Heart left ventricle (tissue), 16 donors: ENCODE data around the gene CCK. TPM values are rescaled to one million over a fixed set of nuclear protein-coding genes. Genes with fewer than 3 reads are reported as not detected.

Source experiments
- ATAC-seq, 4 donors: fragments of 200-7000 bp; cut with Tn5 transposase; one replicate each; pipeline ENCODE4 v1.9.1; 2020 to 2022; ENCODE audit warnings: moderate library complexity in 4 of 4, mild to moderate bottlenecking in 3 of 4, moderate number of reproducible peaks in 1 of 4
- DNase-seq, 5 donors: peaks; one replicate each; pipeline ENCODE4 v3.0.0-alpha.2; 2020
- H3K27ac ChIP-seq, 12 donors: fragments of 200-600 bp; sonication (generic) in 4 of 12; one replicate each; pipeline versions ENCODE4 v1.5.0 to v1.8.0; 2016 to 2022; ENCODE audit warnings: mild to moderate bottlenecking in 2 of 12
- H3K27me3 ChIP-seq, 9 donors: fragments of 200-600 bp; sonication (generic) in 2 of 9; one replicate each; pipeline versions ENCODE4 v1.5.1 to v1.8.0; 2016 to 2022; ENCODE audit warnings: mild to moderate bottlenecking in 3 of 9
- H3K36me3 ChIP-seq, 9 donors: fragments of 200-600 bp; sonication (generic) in 2 of 9; one replicate each; pipeline versions ENCODE4 v1.5.0 to v1.8.0; 2018 to 2022; ENCODE audit warnings: mild to moderate bottlenecking in 2 of 9
- H3K4me1 ChIP-seq, 12 donors: fragments of 200-600 bp; sonication (generic) in 4 of 12; one replicate each; pipeline versions ENCODE4 v1.5.0 to v1.8.0; 2016 to 2022; ENCODE audit warnings: mild to moderate bottlenecking in 3 of 12
- H3K4me3 ChIP-seq, 12 donors: fragments of 200-600 bp; sonication (generic) in 4 of 12; one replicate each; pipeline versions ENCODE4 v1.5.0 to v1.8.0; 2017 to 2022; ENCODE audit warnings: mild to moderate bottlenecking in 9 of 12, moderate library complexity in 4 of 12
- H3K9me3 ChIP-seq, 12 donors: fragments of 200-600 bp; sonication (generic) in 4 of 12; one replicate each; pipeline versions ENCODE4 v1.5.0 to v1.8.0; 2016 to 2022; ENCODE audit warnings: mild to moderate bottlenecking in 1 of 12
- POLR2A ChIP-seq, 2 donors: fragments of 450-650 bp; IDR thresholded peaks; one replicate each; pipeline ENCODE4 v1.6.1; 2017; ENCODE audit warnings: antibody characterized with exemption in 2 of 2, mild to moderate bottlenecking in 2 of 2, moderate library complexity in 2 of 2
- WGBS, 4 donors: extraction: QIAGEN DNeasy Blood & Tissue Kit in 2 of 4; methylation state at CpG; one replicate each; pipeline versions ENCODE4 v1.1.5 to v1.1.7; 2013 to 2018; 5-methylcytosine and 5-hydroxymethylcytosine counted together
- intact Hi-C, 10 donors: fragments of 100-400 bp; cut with DNase I; formaldehyde crosslinking; loops; one replicate each; pipeline versions ENCODE4 v1.11.1 to v1.14.2; 2022
- polyA plus RNA-seq, 2 donors: library from polyadenylated mRNA; stranded (reverse); fragments of 200-250 nt; gene quantifications; one replicate each; pipeline ENCODE4 v1.2.3, GENCODE V29; 2013
- total RNA-seq, 9 donors: library from RNA; depleted of rRNA in 2 of 9; stranded (reverse); fragments of >200 nt in 2 of 9; fragmentation: NEBNext Ultra II Directional in 3 of 9; extraction: Animal tissue kit (Norgen Biotek cat#: 25700) in 3 of 9; gene quantifications; one replicate each; pipeline versions ENCODE4 v1.1.0 to v1.2.4, GENCODE V29; 2016 to 2023
- TF ChIP-seq, protein P1 (sequence below), 12 donors: fragments of 200-600 bp; sonication (generic) in 4 of 12; IDR thresholded peaks; one replicate each; pipeline versions ENCODE4 v1.5.0 to v1.8.0; 2018 to 2022; ENCODE audit warnings: antibody characterized with exemption in 12 of 12, mild to moderate bottlenecking in 5 of 12
- donor health status: ischemic (EF 13 %, LVEDD 7.1; RV severe dilation, severe dysfunction).
- donor health status: healthy with polysubstance abuse.
- donor health status: DM: no; HTN: yes; CAD: no.
- donor health status: DM: no; HTN: no; CAD: no.
- donor health status: ischemic (EF 25% LVEDD 6.9; RV normal size, moderate dysfunction).
- donor health status: ischemic (EF 25% LVEDD 5.7; RV mildly dilated, moderate dysfunction).
- donor health status: healthy.
- donor health status: DM: yes; HTN: yes; CAD: no.
- donor health status: ischemic (EF 35%, LVEDD 5.7; RV mildly dilated, moderate dysfunction).
- donor health status: nonischemic (EF 11% LVEDD 7.7; RV severe dilation, severe dysfunction).
- donor health status: DM: yes; HTN: yes; CAD: no.
- donor health status: PGD.
- donor health status: ischemic (EF 29% LVEDD 5.4; RV normal size, mild dysfunction).
- donor health status: nonischemic (EF 23%, LVEDD 6.1; RV moderate dilation, normal function).

Gene CCK
- total and polyA plus RNA-seq, 11 donors, result not detected

DNA sequence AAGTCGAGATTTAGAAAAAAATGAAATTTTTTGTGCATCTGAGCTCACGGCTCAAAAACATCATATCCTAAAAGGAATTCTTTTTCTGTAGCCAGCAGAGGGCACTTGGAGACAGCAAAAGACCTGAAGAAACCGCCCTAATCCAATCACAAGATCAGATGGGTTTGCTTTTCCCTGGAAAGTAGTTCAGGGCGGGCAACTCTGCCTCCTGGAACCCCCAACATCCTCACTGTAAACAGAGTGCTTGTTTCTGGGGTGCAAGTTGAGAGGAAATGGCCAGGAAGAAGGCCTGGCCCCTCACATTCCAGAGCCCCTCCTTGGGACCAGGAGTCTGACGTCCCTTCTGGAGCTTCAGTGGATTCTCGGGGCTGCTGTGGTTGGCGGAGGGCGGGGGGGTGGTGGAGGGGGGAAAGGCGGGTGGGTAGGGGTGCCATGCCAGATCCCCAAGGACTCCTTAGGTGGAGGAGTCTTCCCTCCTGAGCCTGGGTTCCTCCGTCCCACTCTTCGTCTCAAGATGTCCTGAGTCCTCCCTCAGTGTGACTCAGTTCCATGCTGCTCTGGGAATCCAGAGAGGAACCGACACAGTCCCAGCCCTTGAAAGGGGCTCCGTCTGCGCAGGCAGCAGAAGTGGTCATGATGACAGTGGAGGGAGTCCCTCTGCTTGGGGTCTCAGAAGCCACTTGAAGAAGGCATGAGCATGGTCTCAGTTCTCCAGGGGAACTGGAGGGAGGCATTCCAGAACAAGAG, 35.9 kb downstream of the CCK start:
- Histone ChIP-seq H3K4me1 (peaks cover 0 to 8% (median 0%) of the 10 kb centered on the region in 12 donors), H3K27ac (no peak overlapping the region), H3K9me3 (peaks cover 0 to 4% (median 0%) of the 10 kb centered on the region in 12 donors), H3K27me3 (peaks cover 0 to 4% (median 0%) of the 10 kb centered on the region in 9 donors), H3K4me3 (peak overlapping the region in 1 of 12 donors; percentile 29), H3K36me3 (peaks cover 0 to 12% (median 6%) of the 10 kb centered on the region in 9 donors)
- 37 to 50% (median 42%) methylated on average over 13 to 14 of the region's 14 CpGs for WGBS, 4 donors
- no peak for DNase-seq
- ATAC-seq, result peak in 2 of 4 donors; percentile 12 to 42
- no peak for TF ChIP-seq POLR2A (IDR thresholded peaks at IDR 0.05)
- TF ChIP-seq, protein P1, sequence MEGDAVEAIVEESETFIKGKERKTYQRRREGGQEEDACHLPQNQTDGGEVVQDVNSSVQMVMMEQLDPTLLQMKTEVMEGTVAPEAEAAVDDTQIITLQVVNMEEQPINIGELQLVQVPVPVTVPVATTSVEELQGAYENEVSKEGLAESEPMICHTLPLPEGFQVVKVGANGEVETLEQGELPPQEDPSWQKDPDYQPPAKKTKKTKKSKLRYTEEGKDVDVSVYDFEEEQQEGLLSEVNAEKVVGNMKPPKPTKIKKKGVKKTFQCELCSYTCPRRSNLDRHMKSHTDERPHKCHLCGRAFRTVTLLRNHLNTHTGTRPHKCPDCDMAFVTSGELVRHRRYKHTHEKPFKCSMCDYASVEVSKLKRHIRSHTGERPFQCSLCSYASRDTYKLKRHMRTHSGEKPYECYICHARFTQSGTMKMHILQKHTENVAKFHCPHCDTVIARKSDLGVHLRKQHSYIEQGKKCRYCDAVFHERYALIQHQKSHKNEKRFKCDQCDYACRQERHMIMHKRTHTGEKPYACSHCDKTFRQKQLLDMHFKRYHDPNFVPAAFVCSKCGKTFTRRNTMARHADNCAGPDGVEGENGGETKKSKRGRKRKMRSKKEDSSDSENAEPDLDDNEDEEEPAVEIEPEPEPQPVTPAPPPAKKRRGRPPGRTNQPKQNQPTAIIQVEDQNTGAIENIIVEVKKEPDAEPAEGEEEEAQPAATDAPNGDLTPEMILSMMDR (IDR thresholded peaks at IDR 0.05), result peak in 10 of 12 donors; percentile 28 to 66 (median 54)
- intact Hi-C loops, result loop anchor here (1.0 to 10.0 kb wide), 8 partner anchors 212 to 515 kb away; no protein-coding TSS in a partner anchor

DNA sequence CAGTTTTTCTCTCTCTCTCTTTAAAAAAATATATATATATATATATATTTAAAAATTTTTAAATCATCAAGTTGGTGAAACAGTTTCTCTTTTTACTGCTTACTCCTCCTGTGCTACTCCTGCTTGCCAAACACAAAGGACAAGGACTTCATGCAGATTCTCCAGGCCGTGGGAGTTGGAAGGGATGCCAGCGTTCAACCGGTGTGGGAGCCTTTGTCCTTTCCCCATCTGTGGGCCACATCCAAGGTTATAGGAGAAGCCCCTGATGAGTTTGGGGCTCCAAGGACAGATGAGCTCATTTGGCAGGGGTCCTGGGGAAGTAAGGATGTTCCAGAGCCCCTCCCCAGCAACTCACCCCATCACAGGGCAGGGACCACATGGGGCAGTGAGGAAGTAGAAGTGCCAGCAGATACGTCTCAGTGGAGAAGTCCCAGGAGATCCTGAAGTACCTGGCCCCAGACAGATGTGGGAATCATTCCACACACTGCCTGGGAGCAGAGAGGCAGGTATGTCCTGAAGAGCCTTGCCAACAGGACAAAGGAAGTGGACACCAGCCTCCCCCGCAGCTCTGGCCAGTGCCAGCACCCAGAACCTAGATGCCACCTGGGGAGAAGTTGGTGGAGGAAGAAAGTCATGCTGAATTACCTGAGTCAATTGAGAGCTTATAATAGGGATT, 36.6 kb downstream of the CCK start:
- no peak for TF ChIP-seq POLR2A (IDR thresholded peaks at IDR 0.05)
- TF ChIP-seq, protein P1 (IDR thresholded peaks at IDR 0.05), result no peak
- WGBS, 4 donors, result 47 to 58% (median 52%) methylated on average over 5 of the region's 5 CpGs
- H3K27me3 ChIP-seq, result peaks cover 0 to 4% (median 0%) of the 10 kb centered on the region in 9 donors

DNA sequence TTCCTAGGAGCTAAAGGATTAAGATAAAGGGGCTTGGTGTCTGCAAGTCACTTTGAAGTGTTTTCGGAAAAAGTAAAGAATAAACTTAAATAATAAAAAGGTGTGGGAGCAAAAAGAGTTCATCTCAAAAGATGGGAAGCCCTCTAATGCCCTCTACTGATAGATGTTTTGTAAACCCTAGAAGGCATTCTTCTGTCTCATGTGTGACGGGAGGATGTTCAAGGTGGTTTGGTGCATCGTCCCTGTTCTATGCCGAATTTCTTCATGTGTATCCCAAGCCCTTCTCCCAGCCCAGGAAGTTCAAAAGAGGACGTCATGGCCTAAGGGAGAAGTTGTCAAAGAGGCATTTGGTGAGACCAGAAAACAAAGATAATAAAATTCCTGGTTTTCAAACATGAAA, 37.2 kb downstream of the CCK start:
- Histone ChIP-seq H3K9me3 (peaks cover 0 to 4% (median 0%) of the 10 kb centered on the region in 12 donors), H3K4me1 (peaks cover 0 to 20% (median 7%) of the 10 kb centered on the region in 12 donors), H3K4me3 (no peak overlapping the region), H3K27ac (no peak overlapping the region), H3K36me3 (peaks cover 0 to 25% (median 18%) of the 10 kb centered on the region in 9 donors), H3K27me3 (peaks cover 0 to 4% (median 0%) of the 10 kb centered on the region in 9 donors)
- intact Hi-C loops, result loop anchor here in 6 of 10 donors (1.0 to 10.0 kb wide), 5 partner anchors 214 to 516 kb away; no protein-coding TSS in a partner anchor
- no peak for DNase-seq
- TF ChIP-seq POLR2A (IDR thresholded peaks at IDR 0.05), result no peak
- TF ChIP-seq, protein P1 (IDR thresholded peaks at IDR 0.05), result peak in 3 of 12 donors; percentile 10 to 19 (median 13)
- ATAC-seq, result no peak
- 44 to 55% (median 48%) methylated on average over 5 of the region's 5 CpGs for WGBS, 4 donors

More for the DNA sequence above, 36.6 kb downstream of the CCK start:
- no peak for DNase-seq
- no peak overlapping the region for H3K4me3 ChIP-seq
- peaks cover 0 to 19% (median 12%) of the 10 kb centered on the region in 9 donors for H3K36me3 ChIP-seq
- H3K9me3 ChIP-seq, result peaks cover 0 to 4% (median 0%) of the 10 kb centered on the region in 12 donors
- no peak for ATAC-seq
- H3K27ac ChIP-seq, result no peak overlapping the region
- H3K4me1 ChIP-seq, result peaks cover 0 to 14% (median 5%) of the 10 kb centered on the region in 12 donors
- intact Hi-C loops, result loop anchor here in 6 of 10 donors (1.0 to 10.0 kb wide), 5 partner anchors 213 to 515 kb away; no protein-coding TSS in a partner anchor
